Measurements from ENCODE around the gene SLC66A3. TPM values are rescaled to one million over a fixed set of nuclear protein-coding genes. Genes with fewer than 3 reads are reported as not detected.

Gene SLC66A3
- total RNA-seq, 1 experiment from 2014 or later = 19.2 TPM

- peaks cover 24% of the 10 kb centered on the region for H3K4me1 ChIP-seq (ENCODE audit: insufficient read depth, low read length)
- no peaks in the 10 kb centered on the region for H3K27me3 ChIP-seq (ENCODE audit: low read length)
- no peaks in the 10 kb centered on the region for H3K9me3 ChIP-seq (ENCODE audit: low read length)
- no peak overlapping the region for H3K4me3 ChIP-seq (ENCODE audit: low read length)
- peaks cover 4% of the 10 kb centered on the region for H3F3A ChIP-seq (ENCODE audit: low read length, unreplicated experiment)
- BruUV-seq (replicated peaks) = no TSS peak
- DNase-seq (peak; percentile 96), ATAC-seq (peak; percentile 94)
- peak overlapping the region; percentile 67 for H3K27ac ChIP-seq (ENCODE audit: low read length)
- CTCF ChIA-PET = interaction anchor here (0.6 kb wide), 2 partner anchors 31 to 39 kb away, joined by 4 to 14 read pairs; no protein-coding TSS in a partner anchor
- no peak overlapping the region; the same call in 1 of the 2 replicates for H3K9ac ChIP-seq (ENCODE audit: low read length)
- intact Hi-C loops (cut with micrococcal nuclease) = loop anchor here (2.0 to 5.0 kb wide), 2 partner anchors 49 to 71 kb away; partner anchors contain the start of gene SLC66A3
- no peak for TF ChIP-seq CTCF (conservative IDR thresholded peaks at IDR 0.05; ENCODE audit: low read depth, low read length)
- no peak for TF ChIP-seq EZH2 (IDR thresholded peaks at IDR 0.05; ENCODE audit: low read length, unreplicated experiment)
- TF ChIP-seq EZH2phosphoT487 (IDR thresholded peaks at IDR 0.05; ENCODE audit: borderline replicate concordance, low read length) = no peak
- H3K79me2 ChIP-seq (ENCODE audit: low read length) = 0 out of 2 replicates have a peak, but pooled peaks cover 3% of the 10 kb centered on the region
- H4K20me1 ChIP-seq (ENCODE audit: low read length) = no peaks in the 10 kb centered on the region
- no peak overlapping the region for H2AFZ ChIP-seq (ENCODE audit: low read length)
- no peaks in the 10 kb centered on the region for H3K9me2 ChIP-seq (replicated peaks; ENCODE audit: low read length)
- H3K36me3 ChIP-seq (ENCODE audit: low read depth, low read length) = peaks cover 34% of the 10 kb centered on the region
- peak overlapping the region; percentile 65 for H3K4me2 ChIP-seq (ENCODE audit: low read length)
- POLR2A ChIA-PET (ENCODE audit: unreplicated experiment) = no interaction called here
These were observed 48.2 kb downstream of the SLC66A3 start for GRCh38 chr2:11203480-11203879.

GRCh38 chr2:11208083-11208482 lies 52.8 kb downstream of the SLC66A3 start:
- no peak overlapping the region for H2AFZ ChIP-seq (ENCODE audit: low read length)
- CTCF ChIA-PET = no interaction called here
- no peak overlapping the region for H3K4me3 ChIP-seq (ENCODE audit: low read length)

More at GRCh38 chr2:11208083-11208482, 52.8 kb downstream of the SLC66A3 start:
- H3K9ac ChIP-seq (ENCODE audit: low read length) = no peak overlapping the region
- H3K27me3 ChIP-seq (ENCODE audit: low read length) = no peaks in the 10 kb centered on the region
- H3K9me3 ChIP-seq (ENCODE audit: low read length) = no peaks in the 10 kb centered on the region
- intact Hi-C loops (cut with micrococcal nuclease) = no loop called here
- POLR2A ChIA-PET (ENCODE audit: unreplicated experiment) = interaction anchor here (0.5 kb wide), 1 partner anchor 9 kb away, joined by 3 read pairs; no protein-coding TSS in a partner anchor
- no TSS peak for BruUV-seq (replicated peaks)
- no peaks in the 10 kb centered on the region for H4K20me1 ChIP-seq (ENCODE audit: low read length)
- no peak for TF ChIP-seq EZH2 (IDR thresholded peaks at IDR 0.05; ENCODE audit: low read length, unreplicated experiment)
- no peak for TF ChIP-seq CTCF (conservative IDR thresholded peaks at IDR 0.05; ENCODE audit: low read depth, low read length)
- no peak for TF ChIP-seq EZH2phosphoT487 (IDR thresholded peaks at IDR 0.05; ENCODE audit: borderline replicate concordance, low read length)
- DNase-seq (no peak), ATAC-seq (no peak)
- H3F3A ChIP-seq (ENCODE audit: low read length, unreplicated experiment) = peaks cover 4% of the 10 kb centered on the region
- 0 out of 2 replicates have a peak, but pooled peaks cover 1% of the 10 kb centered on the region for H3K79me2 ChIP-seq (ENCODE audit: low read length)
- H3K4me1 ChIP-seq (ENCODE audit: insufficient read depth, low read length) = peaks cover 20% of the 10 kb centered on the region
- peaks cover 25% of the 10 kb centered on the region for H3K36me3 ChIP-seq (ENCODE audit: low read depth, low read length)
- H3K9me2 ChIP-seq (replicated peaks; ENCODE audit: low read length) = no peaks in the 10 kb centered on the region
- no peak overlapping the region for H3K27ac ChIP-seq (ENCODE audit: low read length)
- H3K4me2 ChIP-seq (ENCODE audit: low read length) = no peak overlapping the region
